GM12801 (cell line): ENCODE data around the gene SELENOM.

ENCODE experiments used
- CTCF ChIP-seq: IDR thresholded peaks from one replicate; pipeline ENCODE4 v1.5.1; 2011; ENCODE audit warnings: control low read depth; ENCODE audit not compliant: insufficient read length; ENCODE audit errors: extremely low read depth

SELENOM gene

GRCh38 chr22:31081963-31082605 lies 25.3 kb downstream of the SELENOM start:
- TF ChIP-seq CTCF = no peak

- TF ChIP-seq CTCF = no peak
Measured at GRCh38 chr22:31080848-31081649, 26.3 kb downstream of the SELENOM start, which contains the start of gene SMTN. TSS of gene SMTN (plus strand) at chr22:31081318. CDS start at chr22:31083259, 1,941 bp downstream.

GRCh38 chr22:31080164-31080847 lies 27.1 kb downstream of the SELENOM start:
- TF ChIP-seq CTCF = no peak

- TF ChIP-seq CTCF = no peak
Measured at GRCh38 chr22:31079095-31079642, 28.2 kb downstream of the SELENOM start.

GRCh38 chr22:31077681-31078080 lies 29.7 kb downstream of the SELENOM start:
- no peak for TF ChIP-seq CTCF

- no peak for TF ChIP-seq CTCF
Measured at GRCh38 chr22:31075961-31076360, 31.4 kb downstream of the SELENOM start.

- no peak for TF ChIP-seq CTCF
Measured at GRCh38 chr22:31068970-31069369, 38.4 kb downstream of the SELENOM start.
